DND-41 (cell line): Measurements from ENCODE around the gene COA8.

Experiments used
- CTCF ChIP-seq: IDR thresholded peaks from 2 replicates; pipeline ENCODE4 v1.5.1; 2012; ENCODE audit warnings: borderline replicate concordance, low read length, moderate library complexity, mild to moderate bottlenecking; ENCODE audit not compliant: poor library complexity, severe bottlenecking; ENCODE audit errors: extremely low read depth
- EZH2 ChIP-seq: IDR thresholded peaks from 3 replicates; pipeline ENCODE4 v1.6.1; 2012; ENCODE audit warnings: borderline replicate concordance, low read depth, mild to moderate bottlenecking, moderate library complexity, low read length, inconsistent platforms; ENCODE audit not compliant: severe bottlenecking

GRCh38 chr14:103532216-103533136 lies 30.3 kb upstream of the COA8 start:
- TF ChIP-seq CTCF (no peak), EZH2 (no peak)
